GM12872 (cell line): ENCODE data around the gene SLCO3A1.

Experiments
- CTCF ChIP-seq: IDR thresholded peaks from 3 replicates; pipeline ENCODE4 v1.5.1; 2011; ENCODE audit warnings: low read depth, mild to moderate bottlenecking, low read length, moderate library complexity; ENCODE audit not compliant: insufficient read depth

Gene SLCO3A1

DNA sequence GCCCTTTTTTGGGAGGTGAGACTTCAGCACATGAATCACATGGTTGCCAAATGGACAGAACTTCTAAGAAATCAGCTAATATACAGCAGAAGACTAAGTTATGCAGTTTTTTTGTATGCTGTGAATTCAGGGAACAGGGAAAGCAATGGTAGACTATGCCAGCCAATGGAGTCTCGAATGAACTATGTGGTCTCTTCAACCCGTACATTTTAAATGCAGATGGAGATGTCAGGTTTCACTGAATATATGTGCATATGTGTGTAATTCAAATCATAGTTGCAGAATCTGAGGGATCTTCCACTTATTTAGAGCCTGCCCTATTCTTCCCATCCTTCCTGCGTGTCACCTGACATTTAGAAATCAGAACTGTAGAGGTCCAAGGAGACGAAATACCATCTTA is 187.9 kb downstream of the SLCO3A1 start:
- TF ChIP-seq CTCF: no peak

DNA sequence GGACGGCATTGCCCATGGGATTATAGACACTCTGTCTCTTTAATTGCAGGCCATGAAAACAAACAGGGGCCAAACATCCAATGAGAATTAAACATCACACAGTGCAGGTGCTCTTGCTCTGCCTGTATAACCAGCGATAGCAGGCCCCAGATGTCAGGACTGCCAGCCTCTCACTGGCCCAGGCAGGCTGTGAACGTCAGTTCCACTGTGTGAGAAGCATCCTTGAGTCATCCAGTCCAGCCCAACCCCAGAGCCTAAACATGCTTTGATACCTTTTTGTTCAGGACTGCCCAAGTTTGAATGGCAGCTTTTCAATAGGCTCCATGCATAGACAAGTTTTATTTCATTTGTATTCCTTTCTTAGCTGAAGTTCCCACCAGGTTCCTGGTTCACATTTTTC is 189.8 kb downstream of the SLCO3A1 start:
- no peak for TF ChIP-seq CTCF

GRCh38 chr15:92044203-92044909 is 190.8 kb downstream of the SLCO3A1 start:
- TF ChIP-seq CTCF: no peak

DNA sequence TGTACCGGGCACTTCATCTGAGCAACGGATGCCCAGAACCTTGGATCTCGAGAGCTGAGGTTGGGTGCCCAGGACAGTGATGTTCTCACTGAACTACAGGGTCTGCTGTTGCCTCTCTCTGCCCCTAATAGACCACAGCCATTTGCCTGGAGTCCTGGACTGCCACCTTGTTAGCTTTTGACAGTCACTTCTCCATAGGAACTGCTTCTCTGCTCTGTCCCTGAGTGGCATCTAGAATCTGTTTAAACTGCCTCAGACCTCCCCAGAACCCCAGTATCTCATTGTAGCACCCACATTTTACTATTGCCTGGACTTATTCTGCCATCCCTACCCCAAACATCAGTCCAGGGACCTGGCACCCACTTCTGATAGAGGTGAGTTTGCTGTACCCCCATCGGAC is 194.4 kb downstream of the SLCO3A1 start:
- no peak for TF ChIP-seq CTCF

DNA sequence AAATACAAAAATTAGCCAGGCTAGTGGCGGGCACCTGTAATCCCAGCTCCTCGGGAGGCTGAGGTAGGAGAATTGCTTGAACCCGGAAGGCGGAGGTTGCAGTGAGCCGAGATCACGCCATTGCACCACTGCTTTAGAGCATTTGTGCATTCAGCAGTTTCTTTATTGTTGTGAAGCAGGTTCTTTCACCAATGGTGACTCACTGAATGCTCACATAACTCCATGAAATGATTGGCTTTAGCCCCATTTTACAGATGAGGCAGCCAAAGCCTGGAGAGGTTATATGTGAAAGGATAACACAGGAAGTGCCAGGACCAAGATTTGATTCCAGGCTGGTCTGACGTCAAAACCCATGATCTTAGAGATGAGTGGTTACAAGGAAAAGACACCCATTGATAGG is 195.2 kb downstream of the SLCO3A1 start:
- TF ChIP-seq CTCF: no peak

DNA sequence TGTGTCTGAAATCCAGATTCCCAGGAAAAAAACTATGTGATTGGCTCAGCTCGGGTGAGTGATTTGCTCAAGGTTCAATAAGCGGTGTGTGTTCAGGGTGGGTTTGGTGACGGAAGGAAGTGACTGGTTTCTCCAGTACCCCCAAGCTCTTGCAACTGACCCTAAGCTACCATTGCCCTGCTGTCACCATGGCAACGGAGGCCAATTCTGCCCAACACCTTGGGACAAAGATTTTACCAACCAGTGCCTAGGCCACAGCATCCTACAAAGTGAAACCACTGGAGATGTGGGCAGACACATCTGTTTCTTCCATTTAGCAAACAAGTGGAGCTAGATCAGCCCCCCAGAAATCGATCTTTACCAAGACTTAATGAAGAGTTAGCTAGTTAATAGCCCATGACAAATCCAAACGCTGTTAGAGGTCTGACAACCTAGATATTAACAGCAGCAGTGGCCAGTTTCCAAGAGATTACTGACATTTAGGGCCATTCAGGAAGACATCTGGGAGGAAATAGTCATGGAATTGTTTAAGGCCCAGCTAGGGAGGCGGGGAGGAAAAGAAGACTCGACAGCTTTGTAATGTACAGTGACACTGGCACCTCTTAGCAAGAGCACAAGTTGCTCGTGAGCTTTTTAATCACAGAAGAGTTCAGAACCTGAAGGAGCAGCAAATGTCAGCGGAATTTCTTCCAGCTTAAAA is 195.9 kb downstream of the SLCO3A1 start:
- no peak for TF ChIP-seq CTCF

- no peak for TF ChIP-seq CTCF
Measured at GRCh38 chr15:92050220-92050898, 196.9 kb downstream of the SLCO3A1 start.
